ENCODE data around the gene FAM118B.

The FAM118B gene

DNA sequence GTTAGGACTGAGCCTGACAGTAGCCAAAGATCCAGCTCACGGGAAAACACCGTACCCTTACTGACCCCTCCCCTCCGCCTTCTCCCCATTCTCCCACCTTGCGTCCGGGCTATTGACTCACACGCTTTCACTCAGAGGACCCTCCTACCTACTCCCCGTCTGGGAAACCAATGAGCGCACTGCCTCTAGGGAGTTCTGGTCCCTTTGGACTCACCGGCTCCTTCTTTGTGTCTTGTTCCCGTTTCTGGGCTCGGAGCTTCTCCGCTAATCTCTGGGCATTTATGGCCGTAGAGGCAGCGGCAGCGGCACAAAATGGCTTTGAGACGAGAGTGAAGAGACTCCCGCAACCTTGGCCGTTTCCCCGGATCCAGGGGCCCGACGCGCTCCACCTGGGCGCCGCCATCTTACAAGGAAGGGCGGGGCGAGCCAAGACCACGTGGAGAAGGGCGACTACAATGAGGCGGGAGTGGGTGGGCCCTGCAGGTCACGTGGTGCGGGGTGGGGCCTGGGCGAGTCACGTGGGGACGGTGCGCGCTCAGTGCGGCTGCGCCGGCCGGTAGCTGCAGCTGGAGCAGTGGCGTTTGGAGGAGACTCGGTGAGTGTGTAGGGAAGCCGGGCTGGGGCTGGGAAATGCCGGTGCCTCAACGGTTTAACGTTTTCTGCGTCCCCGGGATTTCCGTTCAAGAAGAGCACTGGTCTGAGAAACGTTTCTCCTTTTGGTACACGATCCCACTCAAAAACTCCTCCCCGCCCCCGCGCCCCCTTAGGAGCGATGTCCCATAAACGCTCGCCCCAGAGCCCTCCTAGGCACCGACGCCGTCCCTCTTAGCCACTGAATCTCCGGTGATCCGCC lies at the start of gene FAM118B, which contains the start of gene RPUSD4:
Gene FAM118B, plus strand, starts transcription at position 547 of the 853 bp plus-strand sequence. CDS start 23,220 bp downstream, outside the sequence.
Gene RPUSD4, minus strand, starts transcription at position 415 of the 853 bp plus-strand sequence. Its CDS starts 12 bp downstream, at position 403.
- DNase-seq (ENCODE audit: low spot score): peak; percentile 99

DNA sequence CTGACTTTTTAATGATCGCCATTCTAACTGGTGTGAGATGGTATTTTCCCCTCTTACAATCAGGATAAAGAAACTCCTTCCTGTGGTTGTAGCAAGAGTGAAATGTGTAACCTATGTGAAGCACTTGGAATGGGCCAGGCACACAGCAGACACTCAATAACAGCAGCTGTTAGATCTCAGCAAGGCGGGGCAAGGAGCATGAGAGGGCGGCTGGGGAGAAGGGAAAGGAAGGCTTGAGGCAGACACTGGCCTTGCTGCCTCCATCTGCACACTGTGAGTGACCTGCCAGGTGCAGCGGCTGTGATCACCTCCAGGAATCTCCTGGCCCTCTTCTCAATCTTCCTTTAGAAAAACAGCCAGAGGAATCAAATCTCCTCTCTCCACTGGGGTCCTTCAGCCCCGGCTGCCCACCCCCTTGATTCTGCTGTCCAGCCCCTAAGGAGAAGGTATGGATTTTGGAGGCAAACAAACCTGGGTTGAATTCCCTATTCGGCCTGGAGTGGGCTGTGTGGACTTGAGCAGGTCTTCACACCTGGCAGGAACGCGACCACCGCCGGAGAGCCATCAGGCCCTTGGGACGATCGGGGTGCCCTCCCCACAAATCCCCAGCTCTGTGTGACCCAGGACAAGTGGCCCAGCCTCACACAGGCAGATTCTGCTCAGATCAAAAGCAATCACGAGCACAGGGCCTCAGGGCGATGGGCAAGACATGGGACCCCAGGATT lies 49.1 kb upstream of the FAM118B start:
- DNase-seq (ENCODE audit: low spot score): no peak

- DNase-seq (ENCODE audit: low spot score): no peak
Observed at GRCh38 chr11:126163074-126163700, 48.4 kb upstream of the FAM118B start.

GRCh38 chr11:126163779-126164178 lies 47.8 kb upstream of the FAM118B start:
- no peak for DNase-seq (ENCODE audit: low spot score)

DNA sequence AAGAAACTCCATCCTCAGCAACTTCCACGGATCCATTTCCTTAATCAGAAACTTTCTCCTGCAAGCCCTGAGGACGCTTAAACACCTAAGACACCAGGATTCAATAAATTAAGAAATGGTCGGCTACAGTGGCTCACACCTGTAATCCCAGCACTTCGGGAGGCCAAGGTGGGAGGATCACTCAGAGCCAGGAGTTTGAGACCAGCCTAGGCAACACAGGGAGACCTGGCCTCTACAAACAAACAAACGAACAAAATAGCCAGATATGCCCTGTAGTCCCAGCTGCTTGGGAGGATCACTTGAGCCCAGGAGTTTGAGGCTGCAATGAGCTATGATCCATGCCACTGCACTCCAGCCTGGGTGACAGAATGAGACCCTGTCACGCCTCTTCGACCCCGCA lies 46.8 kb upstream of the FAM118B start:
- no peak for DNase-seq (ENCODE audit: low spot score)

DNA sequence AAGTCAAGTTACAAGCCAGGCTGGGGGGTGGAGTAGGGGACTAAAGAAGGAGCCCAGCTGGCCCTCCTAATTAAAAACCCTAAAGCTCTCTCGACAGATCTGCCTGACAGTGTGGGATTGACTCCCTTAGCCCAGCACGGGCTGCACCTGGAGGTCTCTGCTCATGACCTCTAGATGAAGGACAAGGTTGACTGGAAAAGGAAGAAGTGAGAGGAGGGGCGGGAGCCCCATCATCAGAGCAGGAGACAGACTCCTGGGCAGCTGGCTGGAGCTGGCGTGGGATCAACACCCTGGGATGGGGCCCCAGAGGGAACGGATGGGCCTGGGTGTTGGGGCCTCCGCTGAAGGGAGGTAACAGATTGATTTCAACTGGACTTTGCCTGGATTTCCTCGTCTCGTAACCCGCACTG lies 46.3 kb upstream of the FAM118B start:
- no peak for DNase-seq (ENCODE audit: low spot score)

DNA sequence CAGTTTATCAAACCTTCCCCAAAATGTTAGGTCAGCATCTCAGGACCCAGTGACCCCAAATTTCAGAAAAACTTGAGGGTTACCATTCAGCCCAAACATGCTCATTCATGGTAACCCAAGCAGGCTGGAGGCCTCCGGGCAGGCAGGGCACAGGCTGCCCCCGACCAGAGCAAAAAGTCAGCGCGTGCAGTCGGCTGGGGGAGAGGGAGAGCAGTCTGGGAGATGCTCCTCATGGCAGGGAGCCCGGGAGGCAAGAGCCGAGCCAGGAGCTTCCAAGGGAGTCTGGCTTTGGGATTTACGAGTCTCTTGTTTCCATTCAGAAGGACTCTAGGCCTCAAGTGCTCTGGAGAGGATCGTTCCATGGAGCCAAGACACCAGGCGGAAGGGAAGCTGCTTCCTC lies 45.8 kb upstream of the FAM118B start:
- DNase-seq (ENCODE audit: low spot score): no peak

GRCh38 chr11:126166413-126166812 lies 45.2 kb upstream of the FAM118B start:
- DNase-seq (ENCODE audit: low spot score): no peak

DNA sequence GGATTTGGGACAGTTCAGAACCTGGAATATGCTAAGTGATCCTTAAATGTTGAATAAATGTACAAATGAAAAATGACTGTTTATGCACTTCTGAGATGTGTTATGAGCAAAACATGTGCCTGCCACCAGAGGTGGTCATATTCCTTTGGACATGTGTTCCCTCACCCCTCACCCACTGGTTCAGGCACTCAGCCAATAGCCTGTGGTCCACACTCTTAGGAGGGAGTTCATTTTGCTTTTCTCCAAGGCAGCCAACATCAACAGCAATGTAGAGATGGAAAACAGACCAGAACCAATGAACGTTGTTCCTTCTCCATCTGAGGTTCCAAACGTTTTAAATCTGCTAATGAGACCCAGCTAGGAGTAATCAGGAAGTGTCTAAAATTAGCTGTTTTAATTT lies 44.1 kb upstream of the FAM118B start:
- DNase-seq (ENCODE audit: low spot score): no peak

DNA sequence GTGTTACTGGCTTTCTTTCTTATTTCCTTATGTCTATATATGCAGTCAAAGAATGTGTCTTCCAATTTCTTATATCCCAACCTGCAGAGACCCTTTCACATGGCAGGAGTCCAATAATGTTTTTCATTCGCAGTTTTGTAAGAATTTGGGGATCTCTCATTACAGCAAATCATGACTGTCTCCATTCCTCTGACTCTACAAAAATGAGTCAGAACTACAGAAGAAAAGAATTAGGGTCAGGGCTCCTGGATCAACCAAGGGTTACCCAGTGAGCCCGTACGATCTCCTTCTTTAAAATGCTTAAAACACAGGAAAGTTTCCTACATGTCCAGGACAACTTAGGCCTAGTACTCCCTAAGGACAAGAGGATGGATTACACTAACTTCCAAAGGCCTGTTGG lies 42.3 kb upstream of the FAM118B start:
- DNase-seq (ENCODE audit: low spot score): no peak

DNA sequence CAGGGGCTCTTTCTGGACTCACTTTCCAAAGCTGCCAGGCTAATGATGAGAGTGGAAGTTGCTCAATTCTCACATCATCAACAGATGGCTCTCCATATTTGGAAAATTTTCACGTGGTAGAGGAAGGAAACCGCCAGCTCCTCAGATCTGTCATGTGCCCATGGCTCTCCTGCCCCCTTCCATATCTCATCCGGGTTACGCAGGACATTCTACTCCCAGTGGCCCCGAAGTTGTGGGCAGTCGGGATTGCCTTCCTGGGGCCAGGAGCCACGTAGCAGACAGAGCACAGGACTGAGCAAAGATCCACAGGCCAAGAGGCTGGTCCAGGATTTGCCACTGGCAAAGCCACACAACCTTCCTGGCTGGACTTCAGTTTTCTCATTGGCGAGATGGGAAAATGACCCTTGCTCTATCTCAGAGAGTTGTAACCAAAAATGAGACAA lies 39.0 kb upstream of the FAM118B start:
- no peak for DNase-seq (ENCODE audit: low spot score)

- no peak for DNase-seq (ENCODE audit: low spot score)
Observed at GRCh38 chr11:126173257-126173656, 38.3 kb upstream of the FAM118B start.

GRCh38 chr11:126174816-126175215 lies 36.8 kb upstream of the FAM118B start:
- DNase-seq (ENCODE audit: low spot score): no peak

GRCh38 chr11:126175393-126175792 lies 36.2 kb upstream of the FAM118B start:
- DNase-seq (ENCODE audit: low spot score): no peak

DNA sequence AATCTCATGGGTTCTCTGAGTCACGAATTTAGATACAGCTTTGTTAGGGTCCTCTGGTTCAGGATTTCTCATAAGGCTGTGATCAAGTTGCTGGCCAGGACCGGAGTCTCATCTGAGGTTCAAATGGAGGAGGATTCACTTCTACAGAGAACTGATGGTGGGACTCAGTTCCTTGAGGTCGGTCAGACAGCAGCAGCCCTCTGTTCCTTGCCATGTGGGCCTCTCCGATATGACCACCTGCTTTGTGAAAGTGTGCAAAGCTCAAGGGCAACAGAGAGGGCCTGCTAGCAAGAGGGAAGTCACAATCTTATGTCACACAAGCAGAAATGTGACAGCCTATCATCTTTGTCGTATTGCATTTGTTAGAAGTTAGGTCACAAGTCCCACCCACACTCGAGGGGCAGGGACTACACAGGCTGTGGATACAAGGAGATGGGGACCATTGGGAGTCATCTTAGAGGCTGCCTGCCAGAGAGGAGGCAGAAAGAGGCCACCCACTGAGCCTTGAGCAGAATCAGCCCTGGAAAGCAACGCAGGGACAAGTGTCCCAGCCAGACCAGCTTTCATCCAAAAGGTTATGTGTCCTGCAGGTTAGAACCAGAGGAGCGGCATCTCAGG lies 34.6 kb upstream of the FAM118B start:
- no peak for DNase-seq (ENCODE audit: low spot score)

- no peak for DNase-seq (ENCODE audit: low spot score)
Observed at GRCh38 chr11:126181939-126182730, 29.4 kb upstream of the FAM118B start.

DNA sequence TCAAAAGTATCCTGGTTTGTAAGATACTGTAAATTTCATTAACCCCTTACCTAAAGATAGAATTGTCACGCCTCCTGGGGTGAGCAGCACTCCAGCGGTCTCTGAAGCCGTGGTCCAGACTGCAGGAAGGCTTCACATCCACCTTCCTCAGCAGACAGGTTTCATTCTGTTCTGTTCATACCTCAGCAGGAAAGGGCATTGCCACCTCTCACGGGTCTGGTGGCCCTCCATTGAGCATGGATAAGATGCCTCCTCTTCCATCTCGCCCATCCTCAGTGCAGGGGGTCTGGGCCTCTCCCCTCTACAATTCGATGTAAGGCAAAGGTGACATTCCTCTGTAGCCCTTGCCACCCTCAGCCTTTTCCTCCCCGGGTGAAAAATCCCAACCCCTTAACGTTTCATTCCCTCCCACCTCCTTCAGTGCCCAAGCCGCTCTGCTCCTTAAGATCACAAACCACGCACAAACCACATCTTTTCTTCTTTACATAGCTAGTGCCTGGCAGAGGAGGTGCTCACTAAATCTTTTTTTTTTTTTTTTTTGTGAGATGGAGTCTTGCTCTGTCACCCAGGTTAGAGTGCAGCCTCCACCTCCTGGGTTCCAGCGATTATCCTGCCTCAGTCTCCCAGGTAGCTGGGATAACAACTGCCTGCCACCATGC lies 28.7 kb upstream of the FAM118B start:
- no peak for DNase-seq (ENCODE audit: low spot score)

- DNase-seq (ENCODE audit: low spot score): no peak
Observed at GRCh38 chr11:126185259-126186024, 26.1 kb upstream of the FAM118B start.

GRCh38 chr11:126186025-126186698 lies 25.4 kb upstream of the FAM118B start:
- no peak for DNase-seq (ENCODE audit: low spot score)

Measured in germinal center (tissue), 1 donor.